NCI-H748 treated with DMSO at 0.1 percent for 48 hours (cell line): Measurements from ENCODE around the gene TMCC1.

Source experiments
- DNase-seq: peaks from one replicate; lab custom pipeline; 2025; lab: John Stamatoyannopoulos, UW

The TMCC1 gene

DNA sequence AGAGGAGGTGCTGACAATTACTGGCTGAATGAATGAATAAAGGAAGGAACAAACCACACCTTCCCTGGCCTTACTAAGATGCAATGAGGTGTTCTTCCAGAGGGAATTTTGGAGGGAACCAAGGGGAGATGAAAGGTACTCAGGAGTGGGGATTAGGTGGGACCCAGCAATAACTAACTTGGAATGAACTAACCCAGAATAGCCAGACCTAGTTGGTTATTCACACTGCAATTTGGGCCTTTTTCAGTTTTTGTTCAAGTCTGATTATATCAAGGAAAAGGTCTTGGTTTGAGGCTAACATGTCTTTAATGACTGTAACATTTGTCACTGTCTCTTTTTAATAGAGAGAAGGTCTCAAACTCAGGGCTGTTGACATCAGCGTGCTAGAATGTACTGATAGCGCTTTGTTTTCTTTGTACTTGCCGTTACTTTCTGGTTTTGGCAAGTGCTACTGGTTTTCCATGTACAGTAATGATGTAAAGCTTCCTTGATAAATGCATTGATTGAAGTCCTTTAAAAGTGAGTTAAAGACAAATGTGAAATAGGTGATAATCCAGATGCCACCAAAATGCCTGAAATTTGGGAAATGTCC is 283.8 kb downstream of the TMCC1 start:
- no peak for DNase-seq

DNA sequence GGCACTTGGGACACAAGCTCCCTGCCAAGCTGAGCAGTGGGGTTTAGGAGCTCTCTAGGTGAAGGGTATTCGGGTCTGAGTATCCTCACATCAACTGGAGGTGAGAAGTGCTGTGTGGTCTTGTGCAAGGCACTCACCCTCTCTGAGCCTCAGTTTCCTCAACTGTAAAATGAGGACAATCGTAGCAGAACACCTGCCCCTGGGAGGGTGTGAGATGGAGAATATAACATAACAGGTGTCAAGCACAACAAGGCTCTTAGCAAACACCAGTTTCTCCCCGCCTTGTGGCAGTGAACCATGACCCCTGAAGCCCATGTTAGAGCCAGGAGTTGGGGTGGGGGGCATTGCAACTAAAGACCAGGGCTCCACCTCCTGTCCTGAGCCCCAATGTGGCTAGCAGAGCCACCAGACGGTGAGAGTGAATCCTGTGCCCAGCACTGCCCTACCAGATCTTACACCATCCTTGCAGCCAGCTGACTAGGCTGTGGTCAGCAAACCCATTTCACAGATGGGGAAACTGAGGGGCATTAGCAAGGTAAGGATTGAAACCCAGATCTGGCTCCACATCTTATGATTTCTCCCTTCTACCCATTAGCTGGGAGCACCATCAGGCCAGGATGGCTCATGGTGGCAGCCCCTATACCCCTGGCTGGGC is 284.4 kb downstream of the TMCC1 start:
- no peak for DNase-seq

- no peak for DNase-seq
Measured at GRCh38 chr3:129608087-129608935, 285.2 kb downstream of the TMCC1 start.

- DNase-seq, result no peak
Measured at GRCh38 chr3:129607391-129608068, 286.0 kb downstream of the TMCC1 start.

DNA sequence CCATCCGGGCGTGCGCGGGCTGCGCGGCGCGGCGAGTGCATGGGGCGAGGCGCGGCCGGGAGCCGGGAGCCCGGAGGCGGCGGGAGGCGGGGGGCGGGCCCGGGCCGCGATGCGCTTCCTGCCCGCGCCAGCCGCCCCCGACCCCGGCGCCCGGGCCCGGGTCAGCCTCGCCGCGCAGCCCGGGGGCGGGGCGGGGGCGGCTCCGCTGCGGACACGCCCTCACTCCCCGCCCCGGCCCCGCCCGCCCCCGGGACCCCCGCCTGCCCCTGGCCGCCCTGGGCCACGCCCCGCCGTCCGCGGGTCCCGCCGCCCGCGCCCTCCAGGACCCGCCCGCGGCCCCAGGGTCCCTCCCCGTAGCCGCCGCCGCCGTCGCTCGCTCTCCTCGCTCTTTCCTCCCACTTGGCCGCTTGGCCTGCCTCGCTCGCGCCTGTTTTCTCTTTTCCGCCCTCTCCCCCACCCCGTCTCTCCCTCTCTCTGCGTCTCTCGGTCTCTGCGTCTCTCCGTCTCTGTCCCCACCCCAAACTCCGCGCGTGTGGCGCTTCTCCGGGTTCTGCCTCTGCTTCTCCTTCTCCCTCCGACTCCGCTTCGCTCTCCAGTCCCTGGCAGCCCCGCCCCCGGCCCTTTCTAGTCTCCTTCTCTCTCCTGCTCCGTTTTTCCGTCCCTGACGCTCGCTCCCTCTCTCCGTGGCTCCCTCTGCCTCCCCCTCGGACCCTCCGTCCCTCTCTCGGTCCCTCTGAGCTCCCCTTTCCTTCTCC is 286.7 kb downstream of the TMCC1 start, which contains the start of gene PLXND1:
Gene PLXND1, minus strand, starts transcription at position 41 of the 755 bp plus-strand sequence. Its CDS starts 37 bp downstream, at position 4.
- peak; percentile 26 for DNase-seq

GRCh38 chr3:129605922-129606635 is 287.4 kb downstream of the TMCC1 start:
- no peak for DNase-seq

GRCh38 chr3:129605203-129605921 is 288.1 kb downstream of the TMCC1 start:
- DNase-seq, result no peak

DNA sequence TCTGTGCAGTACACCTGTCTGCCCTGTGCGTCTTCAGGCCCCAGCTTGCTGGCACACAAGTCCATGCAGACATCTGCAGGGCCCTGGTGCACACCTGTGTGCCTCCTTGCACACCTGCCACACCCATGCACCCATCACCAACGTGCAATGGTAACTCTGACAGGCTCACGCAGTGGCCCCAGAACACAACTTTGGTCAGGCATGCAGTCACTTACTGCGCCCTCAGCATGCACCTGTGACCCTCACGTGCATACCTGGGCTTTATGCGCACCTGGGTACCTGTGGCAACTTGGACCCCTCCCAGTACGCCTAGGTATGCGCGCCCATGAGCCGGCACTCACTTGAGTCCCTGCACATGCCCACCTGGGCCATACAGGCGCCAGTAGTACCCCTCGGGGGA is 288.7 kb downstream of the TMCC1 start:
- no peak for DNase-seq

- DNase-seq, result no peak
Measured at GRCh38 chr3:129603991-129604749, 289.3 kb downstream of the TMCC1 start.

- no peak for DNase-seq
Measured at GRCh38 chr3:129603561-129603942, 290.0 kb downstream of the TMCC1 start.

- DNase-seq, result no peak
Measured at GRCh38 chr3:129602730-129603560, 290.6 kb downstream of the TMCC1 start.

DNA sequence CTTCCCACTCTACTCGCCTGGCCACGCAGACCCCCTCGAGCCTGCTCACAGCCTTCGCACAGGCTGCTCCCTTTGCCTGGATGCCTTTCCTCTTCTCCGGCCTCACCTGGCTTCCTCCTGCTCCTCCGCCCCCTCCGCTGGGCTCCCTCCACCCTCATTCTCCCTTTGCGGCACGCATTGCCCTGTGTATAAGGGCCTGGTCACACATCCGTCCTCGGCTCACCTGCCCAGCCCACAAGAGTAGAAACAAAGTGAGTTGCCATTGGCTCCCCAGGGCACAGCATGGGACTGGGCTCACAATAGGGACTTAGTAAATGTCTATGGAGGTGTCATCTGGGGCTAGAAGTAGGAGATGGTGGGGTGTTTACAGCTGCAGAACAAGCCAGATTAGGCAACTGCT is 291.2 kb downstream of the TMCC1 start:
- no peak for DNase-seq

- no peak for DNase-seq
Measured at GRCh38 chr3:129601713-129602112, 291.8 kb downstream of the TMCC1 start.

DNA sequence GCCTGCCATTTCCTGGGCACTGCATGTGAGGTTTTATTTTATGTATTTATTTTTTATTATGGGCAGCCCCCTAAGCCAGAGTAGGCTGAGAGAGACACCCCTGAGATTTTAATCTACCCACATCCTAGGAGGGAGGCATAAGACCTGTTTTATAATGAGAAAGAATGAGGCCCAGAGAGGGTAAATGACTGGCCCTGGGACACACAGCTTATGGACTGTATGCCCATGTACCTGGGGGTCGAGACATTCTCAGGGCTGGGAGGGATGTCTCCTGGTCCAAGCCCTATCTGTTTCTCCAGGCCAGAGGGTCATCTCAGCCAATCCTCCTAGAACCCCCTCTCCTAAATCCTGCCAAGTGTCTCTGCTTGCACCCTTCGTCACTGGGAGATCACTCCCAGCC is 293.2 kb downstream of the TMCC1 start:
- no peak for DNase-seq

DNA sequence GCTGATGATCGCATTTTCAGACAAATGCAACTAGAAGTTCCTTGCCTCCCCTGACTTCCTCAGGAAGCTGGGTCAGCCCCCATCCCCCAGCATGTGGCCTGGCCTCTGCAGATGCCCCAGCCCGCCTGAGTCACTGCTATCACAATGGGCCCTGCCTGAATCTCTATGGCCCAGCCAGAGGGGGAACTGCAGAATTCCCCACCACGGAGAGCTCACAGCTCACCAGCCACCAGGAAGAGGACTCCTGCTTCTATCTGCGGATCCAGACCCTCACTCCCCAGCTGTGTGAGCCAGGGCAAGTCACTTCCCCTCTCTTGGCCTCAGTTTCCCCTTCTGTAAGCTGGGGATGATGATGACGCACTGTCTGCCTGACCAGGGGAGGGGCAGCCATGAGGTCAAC is 293.9 kb downstream of the TMCC1 start:
- DNase-seq, result no peak

DNA sequence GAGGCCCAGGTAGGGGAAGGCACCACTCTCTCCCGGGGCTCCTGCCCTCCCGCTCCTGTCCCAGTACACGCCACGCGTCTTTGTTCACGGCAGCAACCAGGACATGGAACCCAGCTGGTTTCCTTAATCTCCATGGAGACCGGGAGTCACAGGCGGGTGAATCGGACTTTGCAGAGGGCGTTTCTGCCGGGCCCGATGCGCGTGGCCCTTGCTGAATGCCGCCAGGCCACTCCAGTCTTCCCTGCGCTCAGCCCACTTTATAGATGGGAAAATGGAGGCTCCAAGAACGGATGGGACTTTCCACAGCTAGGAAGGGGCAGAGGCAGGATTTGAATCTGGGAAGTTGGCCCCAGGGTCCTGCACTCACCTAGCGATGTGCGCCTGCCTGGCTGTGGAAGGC is 294.4 kb downstream of the TMCC1 start:
- no peak for DNase-seq

- DNase-seq, result no peak
Measured at GRCh38 chr3:129598484-129598883, 295.0 kb downstream of the TMCC1 start.

- DNase-seq, result no peak
Measured at GRCh38 chr3:129598000-129598381, 295.5 kb downstream of the TMCC1 start.
